Hypothalamus (tissue), 51 donors: ENCODE data around the gene SPINK8.
A peak's percentile ranks its signal among the peaks of the same experiment; 100 is the strongest.
"Not testable (repeated sequence)": the region's sequence is repeated elsewhere in the genome, so short reads cannot be mapped to it uniquely, and the experiment has no call there.

Experiments
- DNase-seq, 51 donors: peaks; one replicate each; lab custom pipeline; 2025; lab: John Stamatoyannopoulos, UW

SPINK8 gene

GRCh38 chr3:48331706-48332435, 1.6 kb downstream of the SPINK8 start:
- not testable (repeated sequence) for DNase-seq

- no peak for DNase-seq
These were observed 12.5 kb downstream of the SPINK8 start for GRCh38 chr3:48320996-48321395.

GRCh38 chr3:48318713-48319468, 14.6 kb downstream of the SPINK8 start:
- no peak for DNase-seq

DNA sequence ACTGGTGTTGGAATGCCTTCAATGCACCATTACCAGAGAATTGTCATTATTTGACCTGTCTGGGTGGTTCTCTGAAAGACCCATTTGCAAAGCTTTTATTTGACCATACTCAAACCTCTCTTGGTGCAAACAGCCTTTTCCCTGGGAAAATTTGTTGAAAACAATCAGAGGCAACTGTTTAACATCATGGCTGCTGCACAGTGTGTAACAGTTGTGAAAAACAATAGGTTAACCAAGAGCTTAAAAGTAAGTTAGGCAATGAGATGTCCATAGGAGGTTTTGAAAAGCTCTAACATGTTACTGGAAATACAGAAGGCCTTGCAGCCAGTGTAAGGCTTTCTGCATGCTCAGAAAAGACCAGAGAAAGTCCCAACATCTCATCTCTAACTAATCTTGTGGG, 18.9 kb downstream of the SPINK8 start:
- DNase-seq = no peak

DNA sequence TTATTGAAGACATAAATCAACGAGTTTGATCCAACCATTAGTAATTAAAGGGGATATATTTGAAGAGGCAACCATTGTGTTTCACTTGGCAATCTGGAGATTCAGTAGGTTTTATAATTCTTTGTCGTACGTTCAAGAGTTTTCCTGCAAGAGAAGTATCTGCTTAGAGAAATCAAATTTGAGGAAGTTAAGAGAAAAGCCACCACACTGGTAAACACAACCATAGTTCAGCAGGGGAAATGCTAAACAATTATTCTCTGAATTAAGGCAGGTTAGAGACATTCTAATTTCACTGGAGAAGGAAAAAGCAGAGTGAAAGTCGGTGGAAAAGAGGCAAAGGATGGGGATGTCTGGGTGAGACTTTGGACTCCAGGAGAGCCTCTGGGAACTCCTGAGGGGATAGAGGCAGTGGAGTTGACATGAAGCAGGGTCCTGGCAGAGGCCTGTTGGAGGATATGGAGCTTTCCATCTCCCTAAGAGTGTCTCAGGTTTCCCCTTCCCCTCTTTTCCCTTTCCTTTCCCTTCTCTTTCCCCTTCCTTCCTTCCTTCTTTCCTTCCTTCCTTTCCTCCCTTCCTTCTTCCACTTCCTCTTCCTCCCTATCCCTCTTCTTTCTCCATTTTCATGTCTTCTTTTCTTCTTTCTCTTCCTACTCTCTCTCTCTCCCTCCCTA, 26.5 kb downstream of the SPINK8 start:
- no peak for DNase-seq

DNA sequence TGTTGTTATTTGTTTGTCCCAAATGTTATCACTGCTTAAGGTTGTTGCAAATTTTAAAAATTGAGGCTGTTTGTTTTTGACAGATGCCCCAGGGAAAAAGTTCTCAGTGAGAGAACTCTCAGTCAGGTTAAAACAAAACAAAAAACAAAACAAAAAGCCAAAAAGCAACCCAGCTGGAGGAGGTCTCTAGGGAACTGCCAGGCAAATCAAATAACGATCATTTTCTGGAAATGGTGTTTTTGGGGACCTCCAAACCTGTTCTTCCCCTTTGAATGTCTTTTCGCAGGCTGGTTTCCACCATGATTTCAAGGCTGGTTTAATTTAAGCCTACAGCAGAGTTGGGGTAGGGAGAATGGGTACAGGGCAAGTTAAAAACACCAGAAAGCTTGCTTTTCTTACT, 27.2 kb downstream of the SPINK8 start:
- no peak for DNase-seq

GRCh38 chr3:48305396-48305795, 28.1 kb downstream of the SPINK8 start:
- DNase-seq = no peak

- DNase-seq = no peak
These were observed 30.4 kb downstream of the SPINK8 start for GRCh38 chr3:48303021-48303420.

DNA sequence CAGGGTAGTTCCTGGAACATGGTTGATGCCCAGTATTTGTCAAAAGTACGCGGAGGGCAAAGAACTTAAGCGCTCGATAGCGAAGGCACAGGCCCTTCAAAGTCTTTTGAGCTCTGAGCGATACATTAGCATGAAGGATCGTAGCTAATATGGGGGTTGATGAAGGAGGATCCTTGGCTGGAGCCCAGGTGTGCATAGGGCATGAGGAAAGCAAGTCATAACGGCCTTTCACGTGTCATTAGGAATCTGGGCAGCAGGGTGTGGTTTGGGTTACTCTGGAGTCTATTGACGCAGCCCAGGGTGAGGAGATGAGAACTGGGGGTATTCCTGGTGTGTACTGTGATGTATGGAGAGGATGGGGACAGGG, 31.7 kb downstream of the SPINK8 start:
- peak in 3 of 51 donors; percentile 3 to 17 (median 4) for DNase-seq

DNA sequence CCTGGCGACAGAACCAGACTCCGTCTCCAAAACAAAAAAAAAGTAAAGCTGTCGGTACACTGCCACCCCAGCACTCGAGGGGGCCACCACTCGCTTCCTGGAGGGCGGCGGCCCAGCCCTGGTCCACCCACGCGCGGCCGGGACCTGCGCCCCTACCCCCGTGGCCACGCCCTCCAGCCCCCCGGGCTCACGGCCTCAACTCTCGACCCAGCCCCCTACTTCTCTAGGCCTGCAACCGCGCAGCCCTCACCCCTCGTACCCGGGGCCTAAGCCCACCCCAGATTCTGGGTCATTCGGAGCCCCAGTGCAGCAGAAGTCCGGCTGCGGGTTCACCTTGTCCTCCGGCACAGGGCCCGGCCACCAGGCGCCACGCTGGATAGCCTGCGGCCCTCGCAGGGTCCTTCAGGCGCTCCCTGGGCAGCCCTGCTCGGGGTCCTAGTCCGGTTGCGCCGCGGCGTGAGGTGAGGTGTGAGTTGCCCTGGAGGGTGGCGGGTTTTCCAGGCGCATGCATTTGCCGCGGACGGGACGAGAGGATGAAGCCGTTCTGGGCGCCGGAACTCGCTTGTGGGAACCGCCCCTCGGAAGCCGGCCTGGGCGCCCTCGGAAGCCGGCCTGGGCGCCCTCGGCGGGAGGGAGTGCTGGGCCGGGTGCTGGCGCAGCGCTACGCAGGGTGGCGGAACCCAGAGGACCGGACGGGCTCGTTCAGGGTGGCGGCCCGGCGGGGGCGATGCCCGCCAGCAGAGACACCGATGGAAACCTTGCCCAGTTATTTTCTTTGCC, 32.3 kb downstream of the SPINK8 start, which contains the start of gene NME6:
TSS of gene NME6 (minus strand) at position 348 of the 780 bp plus-strand sequence.
- peak; percentile 19 to 89 (median 76) for DNase-seq

GRCh38 chr3:48299746-48300712, 33.4 kb downstream of the SPINK8 start:
- DNase-seq = no peak

DNA sequence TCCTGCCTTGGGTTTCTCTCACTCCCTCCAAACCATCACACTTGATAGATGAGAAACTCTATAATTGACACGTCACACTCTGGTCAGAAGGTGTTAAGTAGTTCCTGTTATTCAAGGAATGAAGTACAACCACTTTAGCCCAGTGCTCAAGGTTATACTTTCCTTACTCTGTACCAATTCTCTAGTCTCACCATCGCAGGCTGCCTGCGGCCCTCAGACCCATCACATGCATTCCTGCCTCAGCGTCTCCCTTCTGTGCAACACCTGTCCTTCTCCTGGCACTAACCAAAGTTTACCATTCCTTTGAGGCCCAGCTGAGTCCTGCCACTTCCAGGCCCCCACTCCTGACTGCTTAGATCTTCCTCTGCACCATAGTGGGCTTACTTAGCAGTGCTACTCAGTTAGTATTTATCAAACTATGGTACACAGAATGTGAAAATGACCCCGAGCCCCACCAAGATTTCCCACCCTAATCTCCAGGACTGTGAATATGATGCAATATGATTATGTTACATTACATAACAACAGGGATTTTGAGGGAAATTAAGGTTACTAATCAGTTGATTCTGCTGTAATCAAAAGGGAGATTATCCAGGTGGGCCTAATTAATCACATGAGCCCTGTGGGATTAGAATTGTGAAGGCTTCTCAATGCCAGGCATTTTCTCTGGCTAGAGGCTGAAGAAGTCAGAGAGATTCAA, 36.2 kb downstream of the SPINK8 start:
- no peak for DNase-seq

DNA sequence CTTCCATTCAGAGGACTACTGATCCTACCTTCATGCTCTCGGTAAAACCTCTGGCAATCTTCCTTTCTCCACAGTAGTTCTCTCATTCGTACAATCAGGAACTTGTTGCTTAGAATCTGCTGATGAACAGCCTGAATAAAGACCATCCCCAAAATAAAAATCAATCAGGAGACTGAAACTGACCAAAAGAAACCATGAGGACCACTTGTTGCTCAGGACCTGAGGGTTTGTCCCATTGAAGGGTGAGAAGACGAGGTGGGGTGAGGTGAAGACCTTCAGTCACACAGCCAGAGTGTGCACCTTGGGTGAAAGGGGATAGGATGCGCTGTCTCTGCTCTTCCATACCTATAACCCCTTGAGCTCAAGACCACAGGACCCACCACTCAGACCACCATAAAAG, 36.8 kb downstream of the SPINK8 start:
- no peak for DNase-seq

DNA sequence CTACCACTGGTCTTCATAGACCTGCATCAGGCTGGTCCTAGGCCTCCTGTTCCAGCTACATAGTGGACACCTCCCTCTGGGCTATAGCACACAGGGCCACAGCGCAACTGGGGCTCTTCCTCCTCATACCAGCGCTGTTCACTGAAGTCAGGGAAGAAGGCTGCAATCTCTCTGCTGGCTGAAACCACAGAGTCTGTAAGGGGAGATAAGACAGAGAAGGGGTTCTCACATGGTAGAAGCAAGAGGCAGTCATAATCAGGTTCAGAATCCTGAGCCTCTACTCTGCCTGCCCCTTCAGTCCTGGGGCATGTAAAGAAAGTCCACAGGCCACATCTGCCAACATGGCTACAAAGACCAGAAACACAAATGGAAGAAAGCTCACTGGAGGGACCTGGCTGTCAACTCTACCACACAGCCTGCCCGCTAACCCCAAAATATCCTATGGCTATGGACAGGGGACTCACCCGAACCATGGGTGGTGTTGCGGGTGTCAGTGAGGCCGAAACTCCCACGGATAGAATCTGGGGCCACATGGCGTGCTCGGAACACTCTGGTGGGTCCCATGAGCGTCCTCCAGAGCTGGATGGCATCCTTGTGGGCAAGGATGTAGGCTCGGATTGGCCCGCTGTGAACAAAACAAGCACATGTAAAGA, 38.7 kb downstream of the SPINK8 start:
- no peak for DNase-seq

DNA sequence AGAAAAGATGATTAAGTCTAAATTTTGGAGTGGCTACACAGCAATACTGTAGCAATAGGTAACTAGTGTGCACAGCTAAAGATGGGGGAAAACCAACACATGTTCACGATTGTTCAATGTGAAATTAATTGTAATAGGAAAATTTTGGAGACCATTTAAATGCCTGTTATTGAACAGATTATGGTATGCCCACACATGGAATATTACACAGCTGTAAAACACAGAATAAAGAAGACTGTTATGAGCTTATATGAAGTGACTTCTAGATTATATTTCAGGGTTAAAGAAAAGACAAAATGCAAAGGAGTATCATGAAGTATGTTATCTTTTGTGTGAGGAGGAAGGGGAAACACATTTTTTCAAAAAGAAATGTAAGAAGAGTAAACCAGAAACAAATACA, 43.8 kb downstream of the SPINK8 start:
- no peak for DNase-seq

GRCh38 chr3:48287034-48287433, 46.4 kb downstream of the SPINK8 start:
- no peak for DNase-seq

DNA sequence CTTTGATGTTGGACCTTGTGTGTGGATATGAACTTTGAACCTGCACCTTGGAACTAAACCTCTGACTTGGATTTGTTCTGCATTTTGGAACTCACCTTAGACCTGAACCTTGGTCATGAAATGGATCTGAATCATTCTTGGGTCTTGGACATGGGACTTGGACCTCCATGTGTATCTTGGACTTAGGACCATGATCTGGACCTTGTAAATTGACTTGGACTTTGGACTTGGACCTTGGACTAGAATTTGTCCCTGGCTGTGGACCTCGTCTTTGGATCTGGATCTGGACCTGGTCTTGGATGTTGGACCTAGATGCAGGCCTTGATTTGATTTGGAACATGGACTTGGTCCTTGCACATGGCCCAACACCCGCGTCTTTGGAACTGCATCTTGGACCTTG, 47.2 kb downstream of the SPINK8 start:
- DNase-seq = no peak

DNA sequence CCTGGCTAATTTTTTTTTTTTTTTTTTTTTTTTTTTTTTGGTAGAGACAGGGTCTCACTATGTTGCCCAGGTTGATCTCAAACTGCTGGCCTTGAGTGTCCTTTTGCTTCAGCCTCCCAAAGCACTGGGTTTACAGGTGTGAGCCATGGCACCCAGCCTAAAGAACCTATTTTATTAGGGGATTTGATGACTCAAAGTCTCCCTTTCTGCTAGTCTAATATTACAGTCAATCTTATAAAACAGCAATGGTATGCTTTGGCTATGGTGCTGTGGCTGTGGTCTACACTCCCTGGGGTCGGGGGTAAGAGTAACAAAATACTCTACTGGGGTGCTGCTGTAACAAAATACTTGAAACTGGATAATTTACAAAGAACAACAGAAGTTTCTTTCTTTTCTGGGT, 47.8 kb downstream of the SPINK8 start:
- DNase-seq = no peak

GRCh38 chr3:48285132-48285531, 48.3 kb downstream of the SPINK8 start:
- no peak for DNase-seq
